ENCODE measurements around the gene TUBB2A.
"Not testable (repeated sequence)": the region's sequence is repeated elsewhere in the genome, so short reads cannot be mapped to it uniquely, and the experiment has no call there.

Gene TUBB2A

DNA sequence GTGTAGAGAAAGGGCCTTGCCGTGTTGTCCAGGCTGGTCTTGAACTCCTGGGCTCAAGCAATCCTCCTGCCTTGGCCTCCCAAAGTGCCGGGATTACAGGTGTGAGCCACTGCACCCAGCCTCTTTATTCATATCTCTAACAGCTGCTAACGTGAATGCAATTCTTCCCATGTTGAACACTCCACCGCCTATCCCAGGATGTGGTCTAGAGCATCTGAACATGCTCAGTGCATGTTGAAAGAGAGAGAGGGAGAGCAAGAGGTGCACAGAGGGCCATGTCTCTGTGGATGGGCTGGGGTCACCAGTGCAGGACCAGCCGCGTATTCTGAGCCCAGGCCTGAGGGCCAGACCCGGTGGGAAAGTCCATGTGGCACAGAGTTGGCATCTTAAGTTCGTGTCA is 12.8 kb downstream of the TUBB2A start:
- H3K36me3 Mint-ChIP-seq = peaks cover 7% of the 10 kb centered on the region
- DNase-seq (ENCODE audit: low spot score in 2 of 2) (no peak), ATAC-seq (no peak)
- peaks cover 8% of the 10 kb centered on the region for H3K4me1 Mint-ChIP-seq
- H3K27ac Mint-ChIP-seq = no peak overlapping the region
- H3K4me3 Mint-ChIP-seq = no peak overlapping the region
- no peaks in the 10 kb centered on the region for H3K9me3 Mint-ChIP-seq

DNA sequence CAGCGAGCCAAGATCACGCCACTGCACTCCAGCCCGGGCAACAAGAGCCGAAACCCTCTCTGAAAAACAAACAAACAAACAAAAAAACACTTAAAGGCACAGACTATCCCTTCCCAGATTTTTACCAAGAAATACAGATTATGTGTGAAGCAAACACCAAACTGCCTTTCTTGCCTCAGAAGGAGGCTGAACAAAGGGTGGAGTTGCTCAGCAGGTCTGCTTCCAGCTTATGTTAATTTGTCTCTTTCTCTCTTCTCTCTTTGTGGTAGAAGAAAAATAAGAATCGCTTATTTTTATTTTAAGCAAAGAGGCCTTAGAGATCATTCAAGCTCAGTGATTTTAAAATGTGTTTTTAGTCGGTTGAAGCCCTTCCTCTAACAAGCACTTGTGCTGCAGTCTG is 14.2 kb downstream of the TUBB2A start:
- ATAC-seq = no peak
- Mint-ChIP-seq H3K36me3 (peaks cover 7% of the 10 kb centered on the region), H3K4me3 (no peak overlapping the region), H3K9me3 (no peaks in the 10 kb centered on the region), H3K4me1 (peaks cover 12% of the 10 kb centered on the region), H3K27ac (no peak overlapping the region)
- no peak for DNase-seq (ENCODE audit: low spot score in 2 of 2)

DNA sequence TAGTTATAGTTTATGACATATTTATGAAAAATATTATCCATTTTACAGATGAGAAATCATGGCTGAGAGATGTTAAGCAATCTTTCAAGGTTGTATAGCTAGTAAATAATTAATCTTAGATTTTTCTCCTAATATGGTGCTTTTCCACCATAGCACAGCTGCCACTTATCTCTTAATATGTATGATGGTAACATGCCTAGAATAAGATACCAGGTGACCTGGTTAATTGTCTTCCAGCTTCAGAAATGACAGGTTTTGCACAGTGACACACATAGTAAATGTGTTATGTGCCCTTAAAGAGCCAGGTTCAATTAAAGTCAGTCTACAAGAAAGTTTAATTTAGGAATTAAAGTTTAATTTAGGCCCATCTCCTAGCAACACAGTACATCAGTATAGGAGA is 14.8 kb downstream of the TUBB2A start:
- ATAC-seq (no peak), DNase-seq (ENCODE audit: low spot score in 2 of 2) (no peak)
- Mint-ChIP-seq H3K4me3 (no peak overlapping the region), H3K4me1 (peaks cover 12% of the 10 kb centered on the region), H3K9me3 (no peaks in the 10 kb centered on the region), H3K36me3 (peaks cover 7% of the 10 kb centered on the region), H3K27ac (no peak overlapping the region)

DNA sequence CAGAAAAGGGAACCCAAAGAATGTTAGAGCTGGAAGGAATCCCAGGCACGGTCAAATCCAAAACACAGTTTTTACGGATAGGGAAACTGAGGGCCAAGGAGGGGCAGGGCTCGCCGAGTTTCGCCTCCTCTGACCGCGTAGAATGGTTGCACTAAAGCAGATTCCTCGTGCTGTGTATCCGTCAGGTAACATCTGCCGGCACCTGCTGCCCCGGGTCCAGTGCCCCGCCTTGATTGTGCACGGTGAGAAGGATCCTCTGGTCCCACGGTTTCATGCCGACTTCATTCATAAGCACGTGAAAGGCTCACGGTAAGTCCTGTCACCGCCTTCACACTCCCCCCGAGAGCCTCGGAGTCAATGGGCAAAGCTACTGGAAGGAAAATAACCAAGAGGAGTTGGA is 17.1 kb downstream of the TUBB2A start:
- ATAC-seq (no peak), DNase-seq (ENCODE audit: low spot score in 2 of 2) (no peak)
- Mint-ChIP-seq H3K4me3 (no peak overlapping the region), H3K4me1 (peaks cover 12% of the 10 kb centered on the region), H3K27ac (no peak overlapping the region), H3K9me3 (no peaks in the 10 kb centered on the region), H3K36me3 (peaks cover 7% of the 10 kb centered on the region)

DNA sequence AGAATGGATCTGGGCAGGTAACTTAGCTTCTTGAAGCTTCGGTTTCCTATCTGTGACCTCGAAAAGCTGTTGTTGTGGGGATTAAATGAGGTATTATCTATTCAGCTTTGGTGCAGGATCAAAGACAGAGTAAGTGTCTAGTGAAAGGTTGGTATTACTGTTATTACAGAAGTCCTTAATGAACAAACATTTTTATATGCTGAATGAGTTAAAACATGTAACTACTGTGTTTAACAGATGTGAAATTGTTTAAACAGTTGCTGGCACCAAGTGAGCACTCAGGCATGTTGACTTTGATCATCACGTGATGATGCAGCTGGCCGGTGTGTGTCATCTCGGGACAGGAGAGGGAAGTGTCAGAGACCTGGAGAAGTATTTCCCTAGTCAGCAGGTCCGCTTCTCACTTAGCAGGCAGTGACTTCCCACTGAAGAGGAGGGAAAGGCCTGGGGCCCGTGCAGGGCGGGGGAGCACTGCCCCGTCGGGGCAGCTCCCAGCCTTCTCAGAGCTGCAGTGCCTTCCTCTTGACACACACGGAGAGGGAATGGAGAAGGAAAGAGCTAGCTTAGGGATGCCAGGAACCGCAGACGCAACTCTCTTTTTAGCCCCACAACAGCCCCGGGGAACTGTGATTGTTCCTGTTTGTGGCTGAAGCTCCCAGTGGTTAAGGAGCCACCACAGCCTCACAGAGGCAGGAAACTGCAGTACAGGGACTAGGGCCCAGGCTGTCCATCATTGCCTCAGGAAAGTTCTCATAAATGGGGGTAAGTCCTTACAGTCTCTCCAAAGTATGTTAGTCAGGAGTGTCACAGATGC is 18.0 kb downstream of the TUBB2A start:
- no peak for DNase-seq (ENCODE audit: low spot score in 2 of 2)
- H3K9me3 Mint-ChIP-seq = no peaks in the 10 kb centered on the region
- no peak overlapping the region for H3K4me3 Mint-ChIP-seq
- H3K36me3 Mint-ChIP-seq = peaks cover 5% of the 10 kb centered on the region
- peaks cover 4% of the 10 kb centered on the region for H3K4me1 Mint-ChIP-seq
- no peak overlapping the region for H3K27ac Mint-ChIP-seq
- no peak for ATAC-seq

DNA sequence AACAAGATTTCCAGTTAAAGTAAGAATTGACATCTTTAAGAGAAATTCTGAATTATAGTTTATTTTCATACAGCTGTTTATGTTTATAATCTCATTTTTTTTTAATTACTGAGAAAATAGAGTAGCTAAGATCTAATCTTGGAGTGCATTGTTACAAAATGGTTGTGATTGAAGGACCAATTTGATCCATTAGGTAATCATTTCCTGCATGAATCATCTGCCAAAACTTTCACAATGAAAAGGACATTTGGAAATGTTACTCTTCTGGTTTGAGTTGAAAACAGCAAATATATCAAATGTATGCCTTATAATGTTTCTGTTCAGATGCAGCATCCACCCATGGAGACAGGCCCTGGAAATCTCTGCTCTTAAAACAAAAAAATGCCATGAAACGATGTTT is 19.0 kb downstream of the TUBB2A start:
- H3K4me1 Mint-ChIP-seq = peaks cover 4% of the 10 kb centered on the region
- no peak overlapping the region for H3K27ac Mint-ChIP-seq
- H3K9me3 Mint-ChIP-seq = no peaks in the 10 kb centered on the region
- no peaks in the 10 kb centered on the region for H3K36me3 Mint-ChIP-seq
- no peak for ATAC-seq
- DNase-seq (ENCODE audit: low spot score in 2 of 2) = no peak
- no peak overlapping the region for H3K4me3 Mint-ChIP-seq

DNA sequence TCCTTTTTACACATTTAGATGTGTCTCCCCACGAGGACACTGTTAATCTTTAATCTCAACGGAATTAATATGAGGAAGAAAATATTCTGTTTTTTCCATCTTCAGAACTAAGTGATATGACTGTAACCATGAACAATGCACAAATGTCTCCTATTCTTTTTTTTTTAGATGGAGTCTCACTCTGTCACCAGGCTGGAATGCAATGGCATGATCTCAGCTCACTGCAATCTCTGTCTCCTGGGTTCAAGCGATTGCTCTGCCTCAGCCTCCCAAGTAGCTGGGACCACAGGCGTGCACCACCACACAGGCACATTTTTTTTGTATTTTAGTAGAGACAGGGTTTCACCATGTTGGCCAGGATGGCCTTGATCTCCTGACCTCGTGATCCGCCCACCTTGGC is 19.5 kb downstream of the TUBB2A start:
- H3K9me3 Mint-ChIP-seq; DNase-seq (ENCODE audit: low spot score in 2 of 2); H3K27ac Mint-ChIP-seq; H3K36me3 Mint-ChIP-seq; H3K4me3 Mint-ChIP-seq; ATAC-seq; H3K4me1 Mint-ChIP-seq: not testable (repeated sequence)

- H3K27ac Mint-ChIP-seq = no peak overlapping the region
- H3K4me1 Mint-ChIP-seq = peaks cover 4% of the 10 kb centered on the region
- no peaks in the 10 kb centered on the region for H3K36me3 Mint-ChIP-seq
- no peak overlapping the region for H3K4me3 Mint-ChIP-seq
- no peak for ATAC-seq
- no peaks in the 10 kb centered on the region for H3K9me3 Mint-ChIP-seq
- DNase-seq (ENCODE audit: low spot score in 2 of 2) = no peak
These were observed 20.1 kb downstream of the TUBB2A start for GRCh38 chr6:3137057-3137777.

DNA sequence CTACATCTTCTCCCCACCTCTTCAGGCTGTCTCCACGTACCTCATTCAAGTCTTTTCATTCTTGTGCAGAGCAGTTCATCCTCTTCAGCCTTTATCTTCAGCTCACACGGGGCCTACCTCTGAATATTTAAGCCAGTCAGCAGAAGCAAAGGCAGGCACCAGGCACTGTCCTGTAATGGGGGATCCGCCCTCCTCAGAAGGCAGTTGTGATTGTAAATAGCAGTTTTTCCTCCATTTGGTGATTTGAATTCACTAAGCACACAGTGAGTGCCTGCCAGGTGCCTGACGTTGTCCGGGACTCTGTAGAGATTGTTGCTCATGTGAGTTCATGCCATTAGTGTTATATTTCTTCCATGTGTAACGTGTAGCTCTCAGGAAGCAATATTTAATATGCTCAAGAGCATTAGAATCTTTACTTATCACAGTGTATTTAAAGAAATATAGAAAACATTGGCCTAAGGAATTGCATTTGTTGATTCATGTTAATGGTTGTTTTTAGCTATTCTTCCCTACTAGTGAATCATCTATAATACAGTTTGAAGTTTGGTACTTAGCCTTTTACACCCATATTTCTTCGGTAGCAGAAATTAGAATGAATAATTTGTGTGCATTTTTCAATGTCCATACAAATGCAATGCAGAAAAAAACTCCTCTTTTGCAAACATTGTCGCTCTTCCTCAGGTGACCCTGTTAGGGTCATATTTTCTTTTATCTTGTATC is 20.9 kb downstream of the TUBB2A start:
- peaks cover 4% of the 10 kb centered on the region for H3K4me1 Mint-ChIP-seq
- ATAC-seq = no peak
- H3K4me3 Mint-ChIP-seq = no peak overlapping the region
- H3K9me3 Mint-ChIP-seq = no peaks in the 10 kb centered on the region
- H3K27ac Mint-ChIP-seq = no peak overlapping the region
- no peak for DNase-seq (ENCODE audit: low spot score in 2 of 2)
- no peaks in the 10 kb centered on the region for H3K36me3 Mint-ChIP-seq

DNA sequence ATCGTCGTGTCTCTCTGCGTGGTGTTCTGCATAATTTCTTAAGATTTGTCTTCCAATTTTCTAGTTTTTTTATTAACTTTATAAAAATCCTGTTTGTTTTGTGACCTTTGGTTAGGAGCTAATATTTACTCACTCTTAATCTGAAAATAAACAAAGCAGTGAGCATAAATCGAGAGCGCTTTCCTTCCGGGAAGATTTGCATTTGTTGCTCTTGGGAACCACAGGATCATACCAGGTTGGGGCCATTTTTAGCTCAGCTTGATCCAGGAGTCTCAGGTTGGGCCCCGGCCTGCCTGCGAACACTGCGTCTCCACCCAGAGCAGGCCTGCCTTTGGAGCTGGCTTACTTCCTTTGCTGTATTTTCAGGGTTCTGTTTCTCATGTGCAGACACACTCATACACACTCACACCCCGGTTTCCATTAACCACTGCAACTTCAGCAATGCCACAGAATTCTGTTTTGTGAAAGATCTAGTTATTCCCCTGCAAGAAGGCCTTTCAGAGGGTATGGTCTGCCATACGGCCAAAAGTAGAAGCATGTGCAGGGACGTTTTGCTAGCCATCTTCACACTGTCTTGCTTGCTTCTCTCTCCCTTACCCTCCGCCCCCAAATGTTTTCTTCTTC is 21.6 kb downstream of the TUBB2A start:
- Mint-ChIP-seq H3K9me3 (no peaks in the 10 kb centered on the region), H3K4me1 (peaks cover 4% of the 10 kb centered on the region), H3K27ac (no peak overlapping the region), H3K4me3 (no peak overlapping the region), H3K36me3 (no peaks in the 10 kb centered on the region)
- ATAC-seq (no peak), DNase-seq (ENCODE audit: low spot score in 2 of 2) (no peak)

DNA sequence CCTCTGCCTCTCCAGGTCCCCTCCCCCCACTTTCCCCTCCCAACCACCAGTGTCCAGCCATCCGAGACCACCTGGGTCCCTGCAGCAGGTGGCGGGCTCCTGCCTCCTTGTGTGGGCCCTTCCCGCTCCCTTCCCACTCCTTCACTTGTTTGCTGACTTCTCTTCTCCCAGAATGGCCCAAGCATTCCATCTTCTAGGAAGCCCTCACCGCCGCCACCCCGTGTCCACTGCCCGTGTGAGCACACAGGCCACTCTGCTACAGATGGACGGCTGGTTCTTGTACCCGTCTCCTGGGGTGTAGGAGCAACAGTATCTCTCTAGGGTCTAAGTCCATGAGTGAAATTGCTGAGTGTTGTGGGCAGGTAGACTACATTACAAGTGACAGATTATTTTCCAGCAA is 23.8 kb downstream of the TUBB2A start:
- ATAC-seq (no peak), DNase-seq (ENCODE audit: low spot score in 2 of 2) (no peak)
- no peaks in the 10 kb centered on the region for H3K36me3 Mint-ChIP-seq
- H3K4me3 Mint-ChIP-seq = no peak overlapping the region
- no peak overlapping the region for H3K27ac Mint-ChIP-seq
- no peaks in the 10 kb centered on the region for H3K4me1 Mint-ChIP-seq
- H3K9me3 Mint-ChIP-seq = no peaks in the 10 kb centered on the region

DNA sequence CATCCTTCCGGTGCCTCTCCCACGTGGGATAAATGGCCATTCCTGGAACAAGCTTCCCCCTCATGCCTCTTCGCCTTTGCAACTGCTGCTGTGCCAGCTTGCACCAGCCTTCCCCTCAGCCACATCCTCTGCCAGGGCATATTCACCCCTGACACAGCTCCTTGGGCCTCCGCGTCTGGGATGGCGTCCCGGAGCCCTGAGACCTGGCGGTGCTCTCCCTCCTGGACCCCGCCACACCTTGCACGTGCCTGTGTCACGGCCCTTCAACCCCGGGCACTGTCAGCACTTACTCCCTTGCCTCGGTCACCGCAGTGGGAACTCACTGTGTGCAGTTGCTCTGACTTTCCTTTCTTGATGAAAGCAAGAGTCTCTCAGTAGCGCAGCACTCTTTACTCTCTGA is 25.6 kb downstream of the TUBB2A start:
- Mint-ChIP-seq H3K4me1 (no peaks in the 10 kb centered on the region), H3K4me3 (no peak overlapping the region), H3K27ac (no peak overlapping the region), H3K9me3 (no peaks in the 10 kb centered on the region), H3K36me3 (no peaks in the 10 kb centered on the region)
- no peak for DNase-seq (ENCODE audit: low spot score in 2 of 2)
- no peak for ATAC-seq

DNA sequence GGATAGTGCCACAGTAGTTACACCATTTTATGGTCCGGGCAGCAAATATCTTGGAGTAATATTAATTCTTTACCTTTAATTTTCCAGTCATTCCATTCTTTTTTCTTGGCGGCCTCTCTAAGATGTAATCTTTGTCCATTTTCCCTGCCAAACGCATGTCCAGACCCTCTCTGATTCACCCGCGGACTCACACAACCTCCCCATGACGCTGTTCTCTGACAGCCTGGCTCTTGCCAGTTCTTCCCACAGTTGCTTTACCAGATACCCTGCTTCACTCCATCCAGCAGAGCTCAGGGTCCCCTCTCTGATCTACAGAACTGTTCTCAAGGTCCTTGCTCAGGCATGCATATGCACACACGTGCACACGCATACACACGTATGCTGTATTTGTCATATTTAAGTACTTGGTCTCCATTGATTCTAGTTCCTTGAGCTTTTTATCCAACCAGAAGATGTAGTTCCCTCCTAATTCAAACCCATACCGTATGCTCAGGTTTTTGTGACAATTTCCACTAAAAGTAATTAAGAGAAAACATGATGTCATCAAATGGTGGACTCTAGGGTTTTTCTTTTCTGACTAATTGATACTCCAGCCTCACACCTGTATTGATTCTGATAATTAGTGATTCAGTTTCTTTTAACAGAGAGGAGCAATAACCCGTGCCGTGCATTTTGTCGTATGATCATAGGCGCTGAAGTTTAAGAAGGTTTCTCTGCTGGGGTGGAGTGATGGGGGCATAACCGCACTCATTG is 28.8 kb downstream of the TUBB2A start:
- ATAC-seq = no peak
- no peaks in the 10 kb centered on the region for H3K4me1 Mint-ChIP-seq
- H3K9me3 Mint-ChIP-seq = no peaks in the 10 kb centered on the region
- H3K36me3 Mint-ChIP-seq = no peaks in the 10 kb centered on the region
- H3K27ac Mint-ChIP-seq = no peak overlapping the region
- H3K4me3 Mint-ChIP-seq = no peak overlapping the region
- DNase-seq (ENCODE audit: low spot score in 2 of 2) = no peak

- DNase-seq (ENCODE audit: low spot score in 2 of 2) (no peak), ATAC-seq (no peak)
- H3K4me1 Mint-ChIP-seq = no peaks in the 10 kb centered on the region
- no peaks in the 10 kb centered on the region for H3K36me3 Mint-ChIP-seq
- no peak overlapping the region for H3K27ac Mint-ChIP-seq
- no peak overlapping the region for H3K4me3 Mint-ChIP-seq
- H3K9me3 Mint-ChIP-seq = no peaks in the 10 kb centered on the region
These were observed 31.5 kb downstream of the TUBB2A start for GRCh38 chr6:3125815-3126214.

DNA sequence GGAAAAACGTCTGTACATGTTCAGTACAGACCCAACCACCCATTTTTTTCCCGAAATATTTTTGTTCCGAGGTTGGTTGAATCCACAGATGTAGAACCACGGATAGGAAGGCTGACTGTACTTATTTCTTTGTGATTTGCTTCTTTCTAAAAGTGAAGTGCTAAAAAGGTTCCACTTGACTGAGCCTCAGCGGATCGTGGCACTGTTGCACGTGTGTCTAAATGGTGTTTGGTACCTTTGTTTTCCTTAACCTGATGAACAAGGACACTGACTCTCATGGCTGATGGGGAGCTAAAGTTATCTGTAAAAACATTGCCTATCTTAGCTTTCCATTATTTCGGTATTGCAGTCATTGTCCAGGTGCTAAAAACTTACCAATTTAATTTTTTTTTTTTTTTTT is 32.7 kb downstream of the TUBB2A start:
- H3K27ac Mint-ChIP-seq = no peak overlapping the region
- H3K9me3 Mint-ChIP-seq = no peaks in the 10 kb centered on the region
- no peaks in the 10 kb centered on the region for H3K4me1 Mint-ChIP-seq
- ATAC-seq (no peak), DNase-seq (ENCODE audit: low spot score in 2 of 2) (no peak)
- H3K4me3 Mint-ChIP-seq = no peak overlapping the region
- no peaks in the 10 kb centered on the region for H3K36me3 Mint-ChIP-seq
